Activated T-helper 1 cell treated with anti-CD3 and anti-CD28 coated beads, Interleukin-2, amount 50 U/mL, for 16 hours (primary cell): ENCODE data around the gene FSD1.
"Not testable (repeated sequence)": the region's sequence is repeated elsewhere in the genome, so short reads cannot be mapped to it uniquely, and the experiment has no call there.

Experiments
- DNase-seq, 2 donors: peaks; one replicate each; pipeline ENCODE4 v3.0.0-alpha.2; 2020; ENCODE audit warnings: low read depth in 1 of 2, low spot score in 1 of 2

The FSD1 gene

GRCh38 chr19:4342314-4342614 lies 37.9 kb downstream of the FSD1 start:
- no peak for DNase-seq

GRCh38 chr19:4342615-4343369 lies 38.4 kb downstream of the FSD1 start:
- DNase-seq: peak; percentile 74 to 83

DNA sequence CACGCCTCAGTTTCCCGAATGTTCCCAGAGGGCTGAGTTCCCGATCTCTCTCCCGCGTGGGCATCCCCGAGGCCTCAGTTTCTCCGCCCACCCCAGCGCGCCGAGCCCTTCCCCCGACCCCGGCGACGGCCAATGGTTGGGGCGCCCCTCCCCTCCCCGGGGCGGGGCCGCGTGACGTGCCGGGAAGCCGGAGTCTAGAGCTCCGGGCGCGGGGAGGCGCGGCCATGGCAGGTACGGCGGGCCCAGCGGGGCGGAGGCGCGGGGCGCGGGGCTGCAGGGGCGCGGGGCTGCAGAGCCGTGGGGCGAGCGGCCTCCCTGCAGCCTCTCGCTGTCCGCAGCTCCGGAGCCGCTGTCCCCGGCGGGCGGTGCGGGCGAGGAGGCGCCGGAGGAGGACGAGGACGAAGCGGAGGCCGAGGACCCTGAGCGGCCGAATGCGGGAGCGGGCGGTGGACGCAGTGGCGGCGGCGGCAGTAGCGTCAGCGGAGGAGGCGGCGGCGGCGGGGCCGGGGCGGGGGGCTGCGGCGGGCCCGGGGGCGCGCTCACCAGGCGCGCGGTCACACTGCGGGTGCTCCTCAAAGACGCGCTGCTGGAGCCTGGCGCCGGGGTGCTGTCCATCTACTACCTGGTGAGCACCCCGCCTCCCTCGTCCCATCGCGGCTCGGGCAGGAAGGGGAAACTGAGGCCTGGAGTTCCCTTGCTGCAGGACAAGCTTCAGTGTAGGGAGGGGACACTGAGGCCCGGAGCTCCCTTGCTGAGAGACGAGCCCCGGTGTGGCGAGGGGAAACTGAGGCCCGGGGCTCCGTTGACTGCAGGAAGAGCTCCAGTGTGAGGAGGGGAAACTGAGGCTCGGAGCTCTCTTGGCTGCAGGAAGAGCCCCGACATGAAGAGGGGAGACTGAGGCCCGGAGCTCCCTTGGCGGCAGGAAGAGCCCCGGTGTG lies 39.2 kb downstream of the FSD1 start, which contains the start of gene MPND:
TSS of gene MPND (plus strand) at position 193 of the 938 bp plus-strand sequence. CDS start at position 225, 32 bp downstream.
- DNase-seq: peak; percentile 86 to 88

DNA sequence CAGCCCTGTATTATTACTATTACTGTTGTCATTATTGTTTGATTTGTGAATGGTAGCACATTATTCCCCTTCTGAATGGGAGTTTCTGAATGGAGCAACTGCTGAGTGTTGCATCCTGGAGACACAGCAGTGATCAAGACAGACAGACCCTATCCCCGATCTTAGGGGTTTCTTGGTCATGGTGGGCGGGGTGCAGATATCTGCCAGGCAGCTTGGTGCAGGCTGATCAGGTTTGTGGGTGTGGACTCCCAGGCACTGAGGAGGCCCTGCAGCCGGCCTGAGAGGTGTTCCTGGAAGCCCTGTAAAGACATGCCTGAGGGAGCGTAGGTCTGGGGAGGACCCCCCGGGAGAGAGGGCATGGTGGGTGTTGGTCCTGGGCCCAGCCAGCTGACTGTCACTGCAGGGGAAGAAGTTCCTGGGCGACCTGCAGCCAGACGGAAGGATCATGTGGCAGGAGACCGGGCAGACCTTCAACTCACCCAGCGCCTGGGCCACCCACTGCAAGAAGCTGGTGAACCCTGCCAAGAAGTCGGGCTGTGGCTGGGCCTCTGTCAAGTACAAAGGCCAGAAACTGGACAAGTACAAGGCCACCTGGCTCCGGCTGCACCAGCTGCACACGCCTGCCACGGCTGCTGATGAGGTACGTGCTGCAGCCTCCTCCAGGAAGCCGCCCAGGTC lies 41.1 kb downstream of the FSD1 start:
- no peak for DNase-seq

DNA sequence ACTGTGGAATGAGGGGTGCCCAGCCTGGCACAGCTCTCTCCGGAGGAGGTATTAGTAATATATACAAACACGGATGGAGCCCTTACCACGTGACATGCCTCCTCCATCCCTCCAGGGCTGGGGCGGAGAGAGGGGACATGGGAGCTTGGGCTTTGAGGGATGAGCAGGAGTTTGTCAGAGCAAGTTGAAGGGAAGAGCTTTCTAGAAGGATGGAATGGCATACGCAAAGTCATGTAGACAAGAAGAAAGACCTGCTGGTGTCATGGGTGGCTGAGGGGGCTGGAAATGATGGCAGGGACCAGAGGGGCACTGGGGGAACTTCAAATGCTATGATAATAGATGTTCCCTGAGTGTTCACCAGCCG lies 41.6 kb downstream of the FSD1 start:
- DNase-seq: no peak

- DNase-seq: no peak
These were observed 43.1 kb downstream of the FSD1 start for GRCh38 chr19:4347521-4347920.

DNA sequence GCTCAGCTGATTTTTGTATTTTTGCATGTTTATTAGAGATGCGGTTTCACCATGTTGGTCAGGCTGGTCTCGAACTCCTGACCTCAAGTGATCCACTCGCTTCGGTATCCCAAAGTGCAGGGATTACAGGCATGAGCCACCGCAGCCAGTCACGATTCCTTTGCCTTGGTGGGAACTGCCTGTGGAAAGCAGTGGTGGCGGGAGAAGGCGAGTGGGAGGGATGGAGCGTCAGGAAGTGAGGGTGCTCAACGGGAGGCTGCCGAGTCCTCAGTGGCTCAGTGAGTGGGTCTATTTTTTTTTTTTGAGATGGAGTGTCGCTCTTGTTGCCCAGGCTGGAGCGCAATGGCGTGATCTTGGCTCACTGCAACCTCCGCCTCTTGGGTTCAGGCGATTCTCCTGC lies 44.8 kb downstream of the FSD1 start:
- DNase-seq: not testable (repeated sequence)

GRCh38 chr19:4350111-4350510 lies 45.7 kb downstream of the FSD1 start:
- DNase-seq: no peak

DNA sequence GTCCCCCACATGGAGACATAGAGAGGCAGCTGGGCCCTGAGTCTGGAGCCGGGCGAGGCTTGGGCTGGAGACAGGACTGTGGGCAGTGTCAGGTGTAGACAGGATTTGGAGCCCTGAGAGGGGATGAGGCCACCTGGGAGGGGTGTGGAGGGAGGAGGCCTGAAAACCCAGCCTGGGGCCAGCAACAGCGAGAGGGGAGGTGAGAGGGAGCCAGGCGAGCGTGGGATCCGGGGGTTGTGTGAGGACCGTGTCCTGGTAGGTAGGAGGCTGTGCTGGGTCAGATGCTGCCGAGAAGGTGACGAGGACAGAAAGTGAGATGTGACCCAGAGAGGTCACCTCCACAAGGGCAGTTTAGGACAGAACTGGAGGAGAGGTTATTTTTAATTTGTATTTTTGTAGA lies 46.3 kb downstream of the FSD1 start:
- no peak for DNase-seq

DNA sequence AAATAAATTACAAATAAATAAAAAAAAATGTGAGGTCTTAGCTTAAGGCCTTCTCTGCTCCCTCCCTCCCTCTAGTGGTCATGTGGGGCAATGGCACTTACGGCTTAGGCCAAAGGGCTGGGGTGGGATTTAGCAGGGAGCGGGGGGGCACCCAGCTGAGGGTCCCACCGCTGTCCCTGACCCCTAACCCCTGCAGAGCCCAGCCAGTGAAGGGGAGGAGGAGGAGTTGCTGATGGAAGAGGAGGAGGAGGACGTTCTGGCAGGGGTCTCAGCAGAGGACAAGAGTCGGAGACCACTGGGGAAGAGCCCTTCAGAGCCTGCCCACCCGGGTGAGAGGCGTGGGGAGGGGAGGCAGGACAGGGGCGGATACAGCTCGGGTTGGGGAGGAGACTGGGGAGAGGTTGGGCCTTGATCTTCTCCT lies 48.3 kb downstream of the FSD1 start:
- DNase-seq: peak in 1 of 2 donors; percentile 37

DNA sequence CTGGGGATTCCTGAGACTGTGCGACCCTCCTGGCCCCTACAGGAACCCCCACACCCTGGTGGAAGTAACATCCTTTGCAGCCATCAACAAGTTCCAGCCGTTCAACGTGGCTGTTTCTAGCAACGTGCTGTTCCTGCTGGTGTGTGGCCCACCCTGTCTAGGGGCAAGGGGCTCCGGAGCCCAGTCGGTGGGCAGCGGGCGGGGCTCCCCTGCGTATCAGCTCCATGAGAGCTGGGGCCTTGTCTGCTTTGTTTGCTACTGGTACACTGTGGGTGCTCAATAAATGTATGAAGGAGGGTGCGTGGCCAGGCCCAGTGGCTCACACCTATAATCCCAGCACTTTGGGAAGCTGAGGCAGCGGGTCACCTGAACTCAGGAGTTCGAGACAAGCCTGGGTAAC lies 49.9 kb downstream of the FSD1 start:
- no peak for DNase-seq

GRCh38 chr19:4354897-4355296 lies 50.5 kb downstream of the FSD1 start:
- no peak for DNase-seq

DNA sequence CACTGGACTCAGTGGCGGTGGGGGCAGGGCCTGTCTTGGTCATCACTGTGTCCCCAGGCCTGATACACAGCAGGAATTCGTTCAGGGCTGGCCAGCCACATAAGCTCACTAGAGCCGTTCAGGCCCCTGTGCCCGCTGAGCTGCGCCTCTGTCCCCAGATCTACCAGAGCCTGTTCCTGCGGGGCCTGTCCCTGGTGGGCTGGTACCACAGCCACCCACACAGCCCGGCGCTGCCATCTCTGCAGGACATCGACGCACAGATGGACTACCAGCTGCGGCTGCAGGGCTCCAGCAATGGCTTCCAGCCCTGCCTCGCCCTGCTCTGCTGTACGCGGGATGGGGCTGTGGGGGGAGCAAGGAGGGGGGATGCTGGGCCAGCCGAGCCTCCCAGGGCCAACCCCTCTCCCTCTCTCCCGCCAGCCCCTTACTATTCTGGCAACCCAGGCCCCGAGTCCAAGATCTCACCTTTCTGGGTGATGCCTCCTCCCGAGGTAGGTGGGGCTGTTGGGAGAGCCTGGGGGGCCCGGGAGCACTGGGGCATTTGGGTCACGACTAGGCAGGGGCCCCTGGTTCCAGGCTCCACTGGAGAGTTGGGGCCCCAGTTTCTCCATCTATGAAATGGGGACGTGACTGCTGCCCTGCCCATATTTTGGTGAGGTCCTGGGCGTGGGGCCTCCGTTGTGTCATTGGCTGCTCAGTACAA lies 52.8 kb downstream of the FSD1 start:
- DNase-seq: no peak

DNA sequence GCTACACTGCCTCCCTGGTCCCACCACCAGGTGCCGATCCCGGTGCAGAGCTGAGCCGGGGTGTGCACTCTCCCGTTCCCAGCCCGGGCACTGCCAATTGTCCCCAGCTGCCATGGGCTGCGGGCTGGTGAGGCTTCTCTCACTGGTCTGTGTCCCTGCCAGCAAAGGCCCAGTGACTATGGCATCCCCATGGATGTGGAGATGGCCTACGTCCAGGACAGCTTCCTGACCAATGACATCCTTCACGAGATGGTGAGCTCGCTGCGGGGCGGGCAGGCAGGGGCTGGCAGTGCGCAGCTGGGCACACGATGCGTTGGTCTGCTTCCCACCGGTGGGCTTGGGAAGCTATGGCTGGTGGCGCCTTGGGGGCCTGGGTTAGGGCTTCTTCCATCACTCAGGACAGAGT lies 53.5 kb downstream of the FSD1 start:
- no peak for DNase-seq

DNA sequence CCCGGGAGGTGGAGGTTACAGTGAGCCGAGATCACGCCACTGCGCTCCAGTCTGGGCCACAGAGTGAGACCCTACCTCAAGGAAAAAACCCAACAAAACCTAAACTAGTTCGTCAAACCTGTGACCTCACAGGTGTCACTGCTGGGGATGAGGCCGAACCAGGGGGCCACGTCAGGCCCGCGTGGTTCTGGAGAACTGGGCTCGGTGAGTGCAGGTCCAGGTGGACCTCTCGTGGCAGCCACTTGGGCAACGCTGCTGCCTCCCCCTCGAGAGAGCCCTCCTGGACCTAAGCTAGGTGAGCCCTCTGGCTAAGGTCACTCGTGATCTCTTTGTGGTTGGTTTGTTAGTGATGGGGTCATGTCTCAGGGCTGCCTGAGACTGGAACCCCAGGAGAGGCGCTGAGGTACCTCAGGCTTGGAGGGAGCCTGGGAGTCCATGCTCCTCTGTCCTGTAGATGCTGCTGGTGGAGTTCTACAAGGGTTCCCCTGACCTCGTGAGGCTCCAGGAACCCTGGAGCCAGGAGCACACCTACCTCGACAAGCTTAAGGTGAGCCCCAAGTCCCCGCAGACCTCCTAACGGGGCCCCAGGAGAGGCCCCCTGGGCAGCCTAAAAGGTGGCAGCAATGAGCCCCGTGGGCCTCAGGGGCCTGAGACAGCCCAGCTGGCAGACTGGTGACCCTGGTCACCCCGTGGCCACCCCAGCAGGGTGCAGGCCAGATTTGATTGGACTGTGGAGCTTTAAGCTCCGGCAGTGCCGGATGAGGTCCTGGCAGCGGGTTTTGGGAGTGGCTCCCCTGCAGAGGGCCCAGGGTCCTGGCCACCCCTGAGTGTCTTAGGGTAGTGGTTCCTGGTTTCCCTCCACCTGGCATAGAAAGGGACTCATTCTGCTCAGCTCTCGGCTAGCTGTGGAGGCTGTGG lies 54.6 kb downstream of the FSD1 start:
- no peak for DNase-seq

- no peak for DNase-seq
These were observed 55.2 kb downstream of the FSD1 start for GRCh38 chr19:4359627-4360000.

GRCh38 chr19:4360081-4360569 lies 55.7 kb downstream of the FSD1 start:
- no peak for DNase-seq

DNA sequence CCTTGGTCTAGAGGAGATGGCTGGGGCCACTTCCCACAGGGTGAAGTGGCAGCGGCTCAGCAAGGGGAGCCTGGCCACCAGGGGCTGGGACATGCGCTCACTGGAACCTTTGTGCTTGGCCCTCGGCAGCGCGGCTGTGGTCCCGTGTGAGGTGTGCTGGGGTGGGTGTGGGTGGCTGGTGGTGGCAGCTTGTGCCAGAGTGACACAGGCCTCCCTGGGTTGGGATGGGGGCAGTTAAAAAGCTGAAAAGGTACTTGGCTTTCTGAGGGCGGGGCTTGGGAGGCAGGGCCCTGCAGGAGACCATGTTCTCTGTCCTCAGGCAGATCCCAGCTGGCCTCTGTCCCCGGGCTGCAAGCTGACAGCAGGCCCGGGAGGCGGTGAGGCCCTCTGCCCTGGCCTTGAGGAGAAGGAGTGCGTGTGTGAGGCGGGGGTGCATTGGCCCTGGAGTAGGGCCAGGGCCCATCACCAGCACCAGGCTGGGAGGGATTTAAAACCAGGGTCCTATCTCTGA lies 56.3 kb downstream of the FSD1 start:
- no peak for DNase-seq

GRCh38 chr19:4361152-4362046 lies 57.0 kb downstream of the FSD1 start:
- DNase-seq: no peak
